ENCODE results near the gene CACNG4.

DNA sequence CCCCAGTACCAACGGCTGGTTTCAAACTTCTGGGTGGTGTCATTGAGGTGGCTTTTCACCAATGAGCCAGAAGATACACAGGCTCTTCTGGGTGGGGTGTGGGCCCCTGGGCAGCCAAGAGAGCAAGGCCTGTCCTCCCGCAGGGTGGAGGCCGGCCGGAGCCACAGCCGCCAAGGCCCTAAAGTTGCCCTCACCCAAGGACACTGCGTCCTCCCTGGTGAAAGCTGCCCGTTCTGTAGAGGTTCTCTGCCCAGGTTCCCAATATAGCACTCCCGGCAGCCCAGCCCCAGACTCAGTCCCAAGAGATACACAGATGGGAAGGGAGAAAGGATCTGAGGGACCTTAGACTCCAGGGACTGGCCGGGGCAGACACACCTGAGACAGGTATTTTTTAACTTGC is 69.1 kb downstream of the CACNG4 start:
- TF ChIP-seq EP400 (IDR thresholded peaks at IDR 0.05) (no peak), POLR2AphosphoS5 (IDR thresholded peaks at IDR 0.05; ENCODE audit: control insufficient read depth, insufficient read depth, low read depth, low read length) (no peak), ZEB2 (IDR thresholded peaks at IDR 0.05) (no peak), MEF2A (IDR thresholded peaks at IDR 0.05; ENCODE audit: control insufficient read depth, low read depth, low read length) (no peak), ZNF408 (CRISPR knock-in tag; IDR thresholded peaks at IDR 0.05; ENCODE audit: low read depth) (no peak), KDM4B (IDR thresholded peaks at IDR 0.05; ENCODE audit: borderline replicate concordance in 2 of 2, low read depth in 1 of 2) (no peak), TCFL5 (CRISPR knock-in tag; conservative IDR thresholded peaks at IDR 0.05) (no peak), TEAD2 (tag; IDR thresholded peaks at IDR 0.05) (no peak), C11orf30 (IDR thresholded peaks at IDR 0.05; ENCODE audit: low read depth) (no peak), CTCF (IDR thresholded peaks at IDR 0.05 in 2 of 3, conservative IDR thresholded peaks at IDR 0.05 in 1 of 3; ENCODE audit: insufficient read depth in 2 of 3, low read depth in 1 of 3, low read length in 3 of 3) (no peak), U2AF2 (optimal IDR thresholded peaks at IDR 0.05; ENCODE audit: low read depth, low read length) (no peak), ZNF140 (CRISPR knock-in tag; IDR thresholded peaks at IDR 0.05) (no peak), MLX (CRISPR knock-in tag; conservative IDR thresholded peaks at IDR 0.05) (no peak), ZNF24 (IDR thresholded peaks at IDR 0.05) (no peak)

All from K562 (cell line).